ENCODE data around the gene C1orf87.
"Not testable (repeated sequence)": the region's sequence is repeated elsewhere in the genome, so short reads cannot be mapped to it uniquely, and the experiment has no call there.

Gene C1orf87

DNA sequence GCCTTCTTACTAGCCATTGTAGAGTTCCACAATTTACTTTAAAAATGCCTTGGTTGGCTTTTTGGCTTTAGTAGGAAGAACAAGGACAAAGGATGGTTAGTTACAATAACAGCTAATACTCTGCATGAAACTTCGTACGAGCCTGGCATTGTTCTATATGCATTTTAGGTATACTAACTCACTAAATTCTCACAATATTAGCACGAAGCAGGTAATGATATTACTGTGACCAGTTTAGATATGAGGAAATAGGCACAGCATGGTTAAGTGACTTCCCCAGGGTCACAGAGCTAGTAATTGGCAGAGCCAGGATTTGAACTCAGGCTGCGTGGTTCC is 96.5 kb downstream of the C1orf87 start:
- ChIA-PET POLR2A (interaction anchor here (0.6 kb wide), 1 partner anchor 157 kb away, joined by 5 read pairs; no protein-coding TSS in a partner anchor), CTCF (interaction anchor here (1.0 to 4.2 kb wide), 12 partner anchors 9 to 1066 kb away, joined by 3 to 28 read pairs (median 6); no protein-coding TSS in a partner anchor)
- no peak for DNase-seq (ENCODE audit: low read depth, low spot score)
- H3K4me3 ChIP-seq (ENCODE audit: low read depth, low read length) = no peak overlapping the region
- TF ChIP-seq CTCF (IDR thresholded peaks at IDR 0.05; ENCODE audit: insufficient read depth, low read length, missing control alignments) = no peak

GRCh38 chr1:59976194-59977074 is 97.1 kb downstream of the C1orf87 start:
- peak; percentile 86 for TF ChIP-seq CTCF (IDR thresholded peaks at IDR 0.05; ENCODE audit: insufficient read depth, low read length, missing control alignments)

GRCh38 chr1:59973719-59974118 is 99.9 kb downstream of the C1orf87 start:
- no peak for DNase-seq (ENCODE audit: low read depth, low spot score)
- POLR2A ChIA-PET = no interaction called here
- CTCF ChIA-PET = interaction anchor here (1.1 to 4.0 kb wide), 5 partner anchors 9 to 199 kb away, joined by 3 to 27 read pairs (median 5); no protein-coding TSS in a partner anchor
- TF ChIP-seq CTCF (IDR thresholded peaks at IDR 0.05; ENCODE audit: insufficient read depth, low read length, missing control alignments) = no peak
- no peak overlapping the region for H3K4me3 ChIP-seq (ENCODE audit: low read depth, low read length)

More at GRCh38 chr1:59976194-59977074, 97.1 kb downstream of the C1orf87 start:
- DNase-seq (ENCODE audit: low read depth, low spot score) = no peak
- ChIA-PET CTCF (interaction anchor here (0.7 to 4.2 kb wide), 20 partner anchors 9 to 1066 kb away, joined by 3 to 28 read pairs (median 3); no protein-coding TSS in a partner anchor), POLR2A (interaction anchor here (0.6 kb wide), 1 partner anchor 157 kb away, joined by 5 read pairs; no protein-coding TSS in a partner anchor)
- H3K4me3 ChIP-seq (ENCODE audit: low read depth, low read length) = no peak overlapping the region

DNA sequence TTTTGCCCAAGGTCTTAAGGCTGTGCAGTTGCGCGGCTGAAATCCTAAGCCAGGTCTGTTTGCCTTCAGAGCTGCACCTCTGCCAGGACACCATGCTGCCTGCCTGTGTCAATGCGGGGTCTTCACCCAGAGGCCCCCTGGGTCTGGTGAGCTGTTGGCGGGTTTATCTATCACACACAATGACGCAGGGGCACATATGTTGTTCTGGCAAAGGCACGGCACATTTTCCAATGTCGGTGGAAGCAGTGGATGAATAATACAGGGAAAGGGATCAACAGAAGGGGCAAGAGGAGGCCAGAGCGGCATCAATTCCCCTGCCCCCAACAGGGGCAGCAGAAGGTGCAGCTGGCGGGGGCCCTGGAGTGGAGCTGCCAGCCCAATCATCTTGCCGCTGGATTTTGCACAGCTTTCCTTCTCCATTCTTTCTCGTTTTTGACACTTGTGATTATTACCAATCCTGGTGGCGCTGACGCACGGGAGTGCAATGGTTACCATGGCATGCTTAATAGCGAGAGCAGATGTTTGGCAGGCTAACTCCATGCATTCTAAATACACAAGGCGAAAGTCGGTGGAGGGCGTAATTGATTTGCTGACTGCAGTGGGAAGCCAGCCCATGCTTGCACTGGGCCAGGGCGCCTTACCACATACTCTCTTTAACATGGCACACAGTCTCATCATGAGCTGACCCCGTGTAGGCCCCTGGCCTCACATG is 101.2 kb downstream of the C1orf87 start:
- no peak for TF ChIP-seq CTCF (IDR thresholded peaks at IDR 0.05; ENCODE audit: insufficient read depth, low read length, missing control alignments)
- CTCF ChIA-PET = interaction anchor here (0.9 to 4.0 kb wide), 16 partner anchors 9 to 1481 kb away, joined by 3 to 35 read pairs (median 6); no protein-coding TSS in a partner anchor
- POLR2A ChIA-PET = no interaction called here
- H3K4me3 ChIP-seq (ENCODE audit: low read depth, low read length) = no peak overlapping the region
- DNase-seq (ENCODE audit: low read depth, low spot score) = no peak

GRCh38 chr1:59971464-59971911 is 102.1 kb downstream of the C1orf87 start:
- peak; percentile 95 for TF ChIP-seq CTCF (IDR thresholded peaks at IDR 0.05; ENCODE audit: insufficient read depth, low read length, missing control alignments)
- 0 out of 2 replicates have a peak overlapping the region, but pooled peaks have one; percentile 12 for H3K4me3 ChIP-seq (ENCODE audit: low read depth, low read length)
- CTCF ChIA-PET = interaction anchor here (0.6 to 4.0 kb wide), 42 partner anchors 9 to 1882 kb away, joined by 3 to 35 read pairs (median 4); no protein-coding TSS in a partner anchor
- no peak for DNase-seq (ENCODE audit: low read depth, low spot score)
- POLR2A ChIA-PET = interaction anchor here (0.7 kb wide), 1 partner anchor 189 kb away, joined by 3 read pairs; no protein-coding TSS in a partner anchor

DNA sequence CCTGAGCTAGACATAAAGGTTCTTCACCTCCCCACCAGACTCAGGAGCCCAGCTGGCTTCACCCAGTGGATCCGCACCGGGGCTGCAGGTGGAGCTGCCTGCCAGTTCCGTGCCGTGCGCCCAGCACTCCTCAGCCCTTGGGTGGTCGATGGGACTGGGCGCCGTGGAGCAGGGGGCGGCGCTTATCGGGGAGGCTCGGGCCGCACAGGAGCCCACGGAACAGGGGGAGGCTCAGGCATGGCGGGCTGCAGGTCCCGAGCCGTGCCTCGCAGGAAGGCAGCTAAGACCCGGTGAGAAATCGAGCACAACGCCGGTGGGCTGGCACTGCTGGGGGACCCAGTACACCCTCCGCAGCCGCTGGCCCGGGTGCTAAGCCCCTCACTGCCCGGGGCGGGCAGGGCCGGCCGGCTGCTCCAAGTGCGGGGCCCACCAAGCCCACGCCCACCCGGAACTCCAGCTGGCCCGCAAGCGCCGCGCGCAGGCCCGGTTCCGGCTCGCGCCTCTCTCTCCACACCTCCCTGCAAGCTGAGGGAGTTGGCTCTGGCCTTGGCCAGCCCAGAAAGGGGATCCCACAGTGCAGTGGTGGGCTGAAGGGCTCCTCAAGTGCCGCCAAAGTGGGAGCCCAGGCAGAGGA is 103.9 kb downstream of the C1orf87 start:
- DNase-seq (ENCODE audit: low read depth, low spot score); POLR2A ChIA-PET; H3K4me3 ChIP-seq (ENCODE audit: low read depth, low read length): not testable (repeated sequence)
- CTCF ChIA-PET = interaction anchor here (0.8 to 3.8 kb wide), 3 partner anchors 7 to 1073 kb away, joined by 3 to 35 read pairs (median 27); no protein-coding TSS in a partner anchor

DNA sequence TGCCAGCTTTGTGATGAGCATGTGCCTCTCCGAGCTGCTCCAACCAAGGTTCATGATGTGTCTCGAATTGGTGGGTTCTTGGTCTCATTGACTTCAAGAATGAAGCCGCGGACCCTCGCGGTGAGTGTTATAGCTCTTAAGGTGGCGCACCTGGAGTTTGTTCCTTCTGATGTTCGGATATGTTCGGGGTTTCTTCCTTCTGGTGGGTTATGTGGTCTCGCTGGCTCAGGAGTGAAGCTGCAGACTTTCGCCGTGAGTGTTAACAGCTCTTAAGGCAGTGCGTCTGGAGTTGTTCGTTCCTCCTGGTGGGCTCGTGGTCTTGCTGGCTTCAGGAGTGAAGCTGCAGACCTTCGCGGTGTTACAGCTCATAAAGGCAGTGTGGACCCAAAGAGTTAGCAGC is 104.8 kb downstream of the C1orf87 start:
- DNase-seq (ENCODE audit: low read depth, low spot score); POLR2A ChIA-PET; H3K4me3 ChIP-seq (ENCODE audit: low read depth, low read length): not testable (repeated sequence)
- CTCF ChIA-PET = interaction anchor here (0.6 to 2.6 kb wide), 3 partner anchors 8 to 138 kb away, joined by 3 to 21 read pairs (median 7); no protein-coding TSS in a partner anchor
